ENCODE measurements around the gene ARL4A.

GRCh38 chr7:12735923-12736322 is 48.5 kb downstream of the ARL4A start:
- TF ChIP-seq ELK1 (IDR thresholded peaks at IDR 0.05; ENCODE audit: low read depth, low read length): no peak
- no peak for TF ChIP-seq POLR2AphosphoS5 (IDR thresholded peaks at IDR 0.05; ENCODE audit: low read length)
- TF ChIP-seq CTCF (IDR thresholded peaks at IDR 0.05 in 2 of 3, conservative IDR thresholded peaks at IDR 0.05 in 1 of 3; ENCODE audit: control insufficient read depth in 2 of 3, extremely low read depth in 1 of 3, insufficient read depth in 1 of 3, low read depth in 3 of 3, low read length in 3 of 3): no peak
- no peak for TF ChIP-seq BRCA1 (IDR thresholded peaks at IDR 0.05; ENCODE audit: low read depth, low read length)
- no peak for TF ChIP-seq RAD51 (IDR thresholded peaks at IDR 0.05)
- no peak for TF ChIP-seq ZNF384 (IDR thresholded peaks at IDR 0.05; ENCODE audit: borderline replicate concordance, low read depth, low read length)
- no peak for TF ChIP-seq SMC3 (IDR thresholded peaks at IDR 0.05; ENCODE audit: borderline replicate concordance, low read length)
- no peak for TF ChIP-seq YY1 (IDR thresholded peaks at IDR 0.05; ENCODE audit: low read depth, low read length)
- no peak for TF ChIP-seq E2F8 (IDR thresholded peaks at IDR 0.05; ENCODE audit: low read depth, partially characterized antibody)
